ENCODE results near the gene MED12.

The MED12 gene

GRCh38 chrX:71118032-71118984, at the start of gene MED12:
Gene MED12 (plus strand): TSS chrX:71118596. CDS start chrX:71118755, 159 bp downstream.
- Histone ChIP-seq H3K4me3 (ENCODE audit: low read length) (peak within 1 kb of the TSS; percentile 91), H4K20me1 (ENCODE audit: insufficient read depth, low read length) (no peaks in the 10 kb centered on the region), H3K9me3 (ENCODE audit: insufficient read depth, low read length) (no peaks in the 10 kb centered on the region), H3K27ac (ENCODE audit: low read length) (peak within 1 kb of the TSS; percentile 52), H3K9ac (ENCODE audit: low read length) (peak within 1 kb of the TSS; percentile 91), H3K27me3 (ENCODE audit: low read depth, low read length) (no peaks in the 10 kb centered on the region), H3K4me2 (ENCODE audit: low read length) (peak within 1 kb of the TSS; percentile 75), H3K36me3 (replicated peaks; ENCODE audit: low read depth, low read length) (peaks cover 17% of the 10 kb centered on the region), H3K4me1 (ENCODE audit: low read length) (peaks cover 10% of the 10 kb centered on the region), H3K79me2 (ENCODE audit: low read length) (peaks cover 7% of the 10 kb centered on the region), H2AFZ (ENCODE audit: low read depth, low read length) (peak within 1 kb of the TSS; percentile 64; the same call in 1 of the 2 replicates)
- TF ChIP-seq EZH2phosphoT487 (IDR thresholded peaks at IDR 0.05; ENCODE audit: low read depth): no peak
- no peak for TF ChIP-seq CTCF (IDR thresholded peaks at IDR 0.05; ENCODE audit: low read depth, low read length)

GRCh38 chrX:71070531-71070930, 47.9 kb upstream of the MED12 start:
- no peaks in the 10 kb centered on the region for H3K36me3 ChIP-seq (replicated peaks; ENCODE audit: low read depth, low read length)
- H3K9me3 ChIP-seq (ENCODE audit: insufficient read depth, low read length): no peaks in the 10 kb centered on the region
- H4K20me1 ChIP-seq (ENCODE audit: insufficient read depth, low read length): no peaks in the 10 kb centered on the region
- 0 out of 2 replicates have a peak overlapping the region, but pooled peaks have one; percentile 49 for H2AFZ ChIP-seq (ENCODE audit: low read depth, low read length)
- peaks cover 20% of the 10 kb centered on the region for H3K79me2 ChIP-seq (ENCODE audit: low read length)
- peaks cover 10% of the 10 kb centered on the region; the same call in 1 of the 2 replicates for H3K27me3 ChIP-seq (ENCODE audit: low read depth, low read length)
- no peak for TF ChIP-seq EZH2phosphoT487 (IDR thresholded peaks at IDR 0.05; ENCODE audit: low read depth)
- no peak for TF ChIP-seq CTCF (IDR thresholded peaks at IDR 0.05; ENCODE audit: low read depth, low read length)
- peaks cover 11% of the 10 kb centered on the region for H3K4me1 ChIP-seq (ENCODE audit: low read length)
- no peak overlapping the region for H3K4me2 ChIP-seq (ENCODE audit: low read length)
- H3K4me3 ChIP-seq (ENCODE audit: low read length): no peak overlapping the region
- H3K27ac ChIP-seq (ENCODE audit: low read length): no peak overlapping the region
- H3K9ac ChIP-seq (ENCODE audit: low read length): no peak overlapping the region

GRCh38 chrX:71081330-71082123, 36.9 kb upstream of the MED12 start:
- no peaks in the 10 kb centered on the region for H3K4me1 ChIP-seq (ENCODE audit: low read length)
- H3K27me3 ChIP-seq (ENCODE audit: low read depth, low read length): no peaks in the 10 kb centered on the region
- H3K27ac ChIP-seq (ENCODE audit: low read length): no peak overlapping the region
- no peaks in the 10 kb centered on the region for H4K20me1 ChIP-seq (ENCODE audit: insufficient read depth, low read length)
- H3K4me3 ChIP-seq (ENCODE audit: low read length): no peak overlapping the region
- H3K36me3 ChIP-seq (replicated peaks; ENCODE audit: low read depth, low read length): no peaks in the 10 kb centered on the region
- H3K9ac ChIP-seq (ENCODE audit: low read length): no peak overlapping the region
- TF ChIP-seq EZH2phosphoT487 (IDR thresholded peaks at IDR 0.05; ENCODE audit: low read depth): no peak
- TF ChIP-seq CTCF (IDR thresholded peaks at IDR 0.05; ENCODE audit: low read depth, low read length): no peak
- H3K9me3 ChIP-seq (ENCODE audit: insufficient read depth, low read length): no peaks in the 10 kb centered on the region
- H3K79me2 ChIP-seq (ENCODE audit: low read length): no peaks in the 10 kb centered on the region
- H3K4me2 ChIP-seq (ENCODE audit: low read length): no peak overlapping the region
- no peak overlapping the region for H2AFZ ChIP-seq (ENCODE audit: low read depth, low read length)

All from OCI-LY3 (cell line).